HUDEP-2 (cell line): ENCODE measurements around the gene PRDM16.

Experiments used
- DNase-seq, 76 experiments: peaks; one replicate each; lab custom pipeline; 2025; ENCODE audit not compliant: unreplicated experiment in 76 of 76; lab: John Stamatoyannopoulos, UW

PRDM16 gene

GRCh38 chr1:3474421-3474820, 405.4 kb downstream of the PRDM16 start:
- DNase-seq: no peak

- DNase-seq: no peak
Observed at GRCh38 chr1:3475839-3476573, 407.0 kb downstream of the PRDM16 start.

- no peak for DNase-seq
Observed at GRCh38 chr1:3476666-3477065, 407.7 kb downstream of the PRDM16 start.

GRCh38 chr1:3477241-3477995, 408.4 kb downstream of the PRDM16 start:
- DNase-seq: no peak

GRCh38 chr1:3478187-3478586, 409.2 kb downstream of the PRDM16 start:
- no peak for DNase-seq

GRCh38 chr1:3479511-3480368, 410.7 kb downstream of the PRDM16 start:
- DNase-seq: no peak

GRCh38 chr1:3480369-3480719, 411.3 kb downstream of the PRDM16 start:
- DNase-seq: no peak

GRCh38 chr1:3481046-3481445, 412.0 kb downstream of the PRDM16 start:
- no peak for DNase-seq

- DNase-seq: no peak
Observed at GRCh38 chr1:3481836-3482375, 412.9 kb downstream of the PRDM16 start.

GRCh38 chr1:3482378-3482849, 413.4 kb downstream of the PRDM16 start:
- DNase-seq: peak in 1 of 76 experiments; percentile 5

GRCh38 chr1:3483380-3483779, 414.4 kb downstream of the PRDM16 start:
- DNase-seq: no peak

- peak in 13 of 76 experiments; percentile 2 to 27 (median 17) for DNase-seq
Observed at GRCh38 chr1:3483801-3484444, 414.9 kb downstream of the PRDM16 start.

GRCh38 chr1:3485016-3485415, 416.0 kb downstream of the PRDM16 start:
- DNase-seq: no peak
